Measurements from ENCODE around the gene UTS2R. TPM values are rescaled to one million over a fixed set of nuclear protein-coding genes. Genes with fewer than 3 reads are reported as not detected.
"Not testable (repeated sequence)": the region's sequence is repeated elsewhere in the genome, so short reads cannot be mapped to it uniquely, and the experiment has no call there.

The UTS2R gene
- total RNA-seq, 1 experiment from 2014 or later: not detected

GRCh38 chr17:82374626-82375331 is 3.2 kb downstream of the UTS2R start:
- no peak for DNase-seq (ENCODE audit: low spot score)

- no peak for DNase-seq (ENCODE audit: low spot score)
These were observed 3.9 kb downstream of the UTS2R start for GRCh38 chr17:82375359-82376041.

- no peak for DNase-seq (ENCODE audit: low spot score)
These were observed 4.6 kb downstream of the UTS2R start for GRCh38 chr17:82376042-82376730.

- DNase-seq (ENCODE audit: low spot score): not testable (repeated sequence)
These were observed 5.7 kb downstream of the UTS2R start for GRCh38 chr17:82377294-82377693.

- no peak for DNase-seq (ENCODE audit: low spot score)
These were observed 6.6 kb downstream of the UTS2R start for GRCh38 chr17:82377924-82378740.

GRCh38 chr17:82378741-82379021 is 7.1 kb downstream of the UTS2R start:
- DNase-seq (ENCODE audit: low spot score): no peak

- DNase-seq (ENCODE audit: low spot score): no peak
These were observed 9.5 kb downstream of the UTS2R start for GRCh38 chr17:82380860-82381702.

- not testable (repeated sequence) for DNase-seq (ENCODE audit: low spot score)
These were observed 10.1 kb downstream of the UTS2R start for GRCh38 chr17:82381703-82382009.

- DNase-seq (ENCODE audit: low spot score): not testable (repeated sequence)
These were observed 10.8 kb downstream of the UTS2R start for GRCh38 chr17:82382220-82382932.

- no peak for DNase-seq (ENCODE audit: low spot score)
These were observed 11.3 kb downstream of the UTS2R start for GRCh38 chr17:82382933-82383255.

GRCh38 chr17:82383411-82383810 is 11.8 kb downstream of the UTS2R start:
- no peak for DNase-seq (ENCODE audit: low spot score)

- no peak for DNase-seq (ENCODE audit: low spot score)
These were observed 12.6 kb downstream of the UTS2R start for GRCh38 chr17:82384051-82384729.

GRCh38 chr17:82384730-82385481 is 13.3 kb downstream of the UTS2R start:
- peak; percentile 82 for DNase-seq (ENCODE audit: low spot score)

GRCh38 chr17:82385559-82386254 is 14.1 kb downstream of the UTS2R start:
- DNase-seq (ENCODE audit: low spot score): no peak

- no peak for DNase-seq (ENCODE audit: low spot score)
These were observed 14.8 kb downstream of the UTS2R start for GRCh38 chr17:82386255-82386831.

- DNase-seq (ENCODE audit: low spot score): no peak
These were observed 15.5 kb downstream of the UTS2R start for GRCh38 chr17:82386881-82387704.

- no peak for DNase-seq (ENCODE audit: low spot score)
These were observed 16.1 kb downstream of the UTS2R start for GRCh38 chr17:82387705-82388106.
